Measurements from ENCODE around the gene APCDD1. TPM values are rescaled to one million over a fixed set of nuclear protein-coding genes. Genes with fewer than 3 reads are reported as not detected.

APCDD1 gene
- total and polyA plus RNA-seq, 8 donors = 27.6 to 168 (median 136) TPM

Other genes starting within 250 kb of the APCDD1 start
- 10 to 100 TPM; 26.8 to 37.7 TPM for gene NAPG, start 71.4 kb downstream of the APCDD1 start, total RNA-seq
- 10 to 100 TPM; 25.2 to 31.9 (median 29.3) TPM for gene NAPG, start 71.4 kb downstream of the APCDD1 start, polyA plus RNA-seq (ENCODE audit: insufficient read length in 6 of 6)